ENCODE results near the gene ETS1. TPM values are rescaled to one million over a fixed set of nuclear protein-coding genes. Genes with fewer than 3 reads are reported as not detected.
A peak's percentile ranks its signal among the peaks of the same experiment; 100 is the strongest.

Gene ETS1
- 10 to 100 TPM; 27.9 to 35.6 TPM for total RNA-seq
- polyA plus RNA-seq (ENCODE audit: insufficient read length in 2 of 2): 10 to 100 TPM; 27.7 to 36.3 TPM
- long read RNA-seq, donor 1, partial matches to known transcripts: 0 of 1 reads
- long read RNA-seq, donor 1, other reads (novel, unspliced or antisense): 0 of 1 reads
- long read RNA-seq, donor 2, partial matches to known transcripts: 0 of 1 reads
- long read RNA-seq, donor 2, other reads (novel, unspliced or antisense): 0 of 1 reads
- long read RNA-seq, donor 3, full-length matches to known transcripts: 3 of 3 reads
- long read RNA-seq, donor 3, partial matches to known transcripts: 0 of 3 reads
- long read RNA-seq, donor 3, other reads (novel, unspliced or antisense): 0 of 3 reads
- long read RNA-seq, donor 4, partial matches to known transcripts: 27 of 30 reads
- long read RNA-seq, donor 4, other reads (novel, unspliced or antisense): 0 of 30 reads

GRCh38 chr11:128587415-128587814, at the start of gene ETS1:
Gene ETS1, minus strand, starts transcription at chr11:128587558. Its CDS starts 14,428 bp downstream, at chr11:128573130.
- Histone ChIP-seq H3K27ac (ENCODE audit: low read depth, low read length) (no peak within 1 kb of the TSS), H3K27me3 (ENCODE audit: control insufficient read depth, insufficient read depth, low read length) (peaks cover 67% of the 10 kb centered on the region), H3K4me1 (ENCODE audit: control insufficient read depth, insufficient read depth, low read length) (peaks cover 8% of the 10 kb centered on the region), H3K9me3 (ENCODE audit: control insufficient read depth, insufficient read depth, low read length) (no peaks in the 10 kb centered on the region), H3K36me3 (ENCODE audit: control insufficient read depth, insufficient read depth, low read length) (no peaks in the 10 kb centered on the region), H3K4me3 (ENCODE audit: low read depth, low read length) (no peak within 1 kb of the TSS)
- WGBS (ENCODE audit: insufficient coverage): 0% methylated on average over 1 of the region's 4 CpGs
- peak in 1 of 6 donors; percentile 31 for DNase-seq (ENCODE audit: low read depth in 4 of 6, low spot score in 6 of 6)

GRCh38 chr11:128634395-128634794, 47.0 kb upstream of the ETS1 start:
- WGBS (ENCODE audit: insufficient coverage): 93% methylated on average over 2 of the region's 2 CpGs
- Histone ChIP-seq H3K27ac (ENCODE audit: low read depth, low read length) (no peak overlapping the region), H3K36me3 (ENCODE audit: control insufficient read depth, insufficient read depth, low read length) (no peaks in the 10 kb centered on the region), H3K9me3 (ENCODE audit: control insufficient read depth, insufficient read depth, low read length) (no peaks in the 10 kb centered on the region), H3K27me3 (ENCODE audit: control insufficient read depth, insufficient read depth, low read length) (no peaks in the 10 kb centered on the region), H3K4me3 (ENCODE audit: low read depth, low read length) (no peak overlapping the region), H3K4me1 (ENCODE audit: control insufficient read depth, insufficient read depth, low read length) (peaks cover 6% of the 10 kb centered on the region)
- DNase-seq (ENCODE audit: low read depth in 4 of 6, low spot score in 6 of 6): no peak

GRCh38 chr11:128633384-128633965, 46.1 kb upstream of the ETS1 start:
- Histone ChIP-seq H3K27ac (ENCODE audit: low read depth, low read length) (no peak overlapping the region), H3K27me3 (ENCODE audit: control insufficient read depth, insufficient read depth, low read length) (no peaks in the 10 kb centered on the region), H3K9me3 (ENCODE audit: control insufficient read depth, insufficient read depth, low read length) (no peaks in the 10 kb centered on the region), H3K36me3 (ENCODE audit: control insufficient read depth, insufficient read depth, low read length) (no peaks in the 10 kb centered on the region), H3K4me3 (ENCODE audit: low read depth, low read length) (no peak overlapping the region), H3K4me1 (ENCODE audit: control insufficient read depth, insufficient read depth, low read length) (peaks cover 6% of the 10 kb centered on the region)
- WGBS (ENCODE audit: insufficient coverage): 83% methylated on average over 8 of the region's 8 CpGs
- DNase-seq (ENCODE audit: low read depth in 4 of 6, low spot score in 6 of 6): no peak

- no peaks in the 10 kb centered on the region for H3K27me3 ChIP-seq (ENCODE audit: control insufficient read depth, insufficient read depth, low read length)
- H3K36me3 ChIP-seq (ENCODE audit: control insufficient read depth, insufficient read depth, low read length): no peaks in the 10 kb centered on the region
- peaks cover 6% of the 10 kb centered on the region for H3K4me1 ChIP-seq (ENCODE audit: control insufficient read depth, insufficient read depth, low read length)
- no peak overlapping the region for H3K27ac ChIP-seq (ENCODE audit: low read depth, low read length)
- DNase-seq (ENCODE audit: low read depth in 4 of 6, low spot score in 6 of 6): peak in 4 of 6 donors; percentile 24 to 85 (median 52)
- WGBS (ENCODE audit: insufficient coverage): 28% methylated on average over 6 of the region's 6 CpGs
- H3K9me3 ChIP-seq (ENCODE audit: control insufficient read depth, insufficient read depth, low read length): no peaks in the 10 kb centered on the region
- no peak overlapping the region for H3K4me3 ChIP-seq (ENCODE audit: low read depth, low read length)
Observed at GRCh38 chr11:128632141-128632791, 44.9 kb upstream of the ETS1 start.

- H3K27ac ChIP-seq (ENCODE audit: low read depth, low read length): no peak overlapping the region
- H3K9me3 ChIP-seq (ENCODE audit: control insufficient read depth, insufficient read depth, low read length): no peaks in the 10 kb centered on the region
- no peak overlapping the region for H3K4me3 ChIP-seq (ENCODE audit: low read depth, low read length)
- H3K27me3 ChIP-seq (ENCODE audit: control insufficient read depth, insufficient read depth, low read length): no peaks in the 10 kb centered on the region
- no peaks in the 10 kb centered on the region for H3K36me3 ChIP-seq (ENCODE audit: control insufficient read depth, insufficient read depth, low read length)
- WGBS (ENCODE audit: insufficient coverage): 66% methylated on average over 6 of the region's 12 CpGs
- DNase-seq (ENCODE audit: low read depth in 4 of 6, low spot score in 6 of 6): peak; percentile 44 to 93 (median 74)
- H3K4me1 ChIP-seq (ENCODE audit: control insufficient read depth, insufficient read depth, low read length): peaks cover 6% of the 10 kb centered on the region
Observed at GRCh38 chr11:128630367-128631230, 43.2 kb upstream of the ETS1 start.

- DNase-seq (ENCODE audit: low read depth in 4 of 6, low spot score in 6 of 6): no peak
- Histone ChIP-seq H3K9me3 (ENCODE audit: control insufficient read depth, insufficient read depth, low read length) (no peaks in the 10 kb centered on the region), H3K27ac (ENCODE audit: low read depth, low read length) (no peak overlapping the region), H3K4me3 (ENCODE audit: low read depth, low read length) (no peak overlapping the region), H3K4me1 (ENCODE audit: control insufficient read depth, insufficient read depth, low read length) (peaks cover 6% of the 10 kb centered on the region), H3K36me3 (ENCODE audit: control insufficient read depth, insufficient read depth, low read length) (no peaks in the 10 kb centered on the region), H3K27me3 (ENCODE audit: control insufficient read depth, insufficient read depth, low read length) (no peaks in the 10 kb centered on the region)
- WGBS (ENCODE audit: insufficient coverage): 73% methylated on average over 4 of the region's 6 CpGs
Observed at GRCh38 chr11:128629516-128630106, 42.3 kb upstream of the ETS1 start.

- Histone ChIP-seq H3K27ac (ENCODE audit: low read depth, low read length) (no peak overlapping the region), H3K9me3 (ENCODE audit: control insufficient read depth, insufficient read depth, low read length) (no peaks in the 10 kb centered on the region), H3K4me3 (ENCODE audit: low read depth, low read length) (no peak overlapping the region), H3K27me3 (ENCODE audit: control insufficient read depth, insufficient read depth, low read length) (peaks cover 3% of the 10 kb centered on the region), H3K36me3 (ENCODE audit: control insufficient read depth, insufficient read depth, low read length) (no peaks in the 10 kb centered on the region), H3K4me1 (ENCODE audit: control insufficient read depth, insufficient read depth, low read length) (peaks cover 6% of the 10 kb centered on the region)
- no peak for DNase-seq (ENCODE audit: low read depth in 4 of 6, low spot score in 6 of 6)
- 100% methylated on average over 5 of the region's 7 CpGs for WGBS (ENCODE audit: insufficient coverage)
Observed at GRCh38 chr11:128628686-128629085, 41.3 kb upstream of the ETS1 start.

- Histone ChIP-seq H3K27me3 (ENCODE audit: control insufficient read depth, insufficient read depth, low read length) (peaks cover 3% of the 10 kb centered on the region), H3K27ac (ENCODE audit: low read depth, low read length) (no peak overlapping the region), H3K4me3 (ENCODE audit: low read depth, low read length) (no peak overlapping the region), H3K9me3 (ENCODE audit: control insufficient read depth, insufficient read depth, low read length) (no peaks in the 10 kb centered on the region), H3K36me3 (ENCODE audit: control insufficient read depth, insufficient read depth, low read length) (no peaks in the 10 kb centered on the region), H3K4me1 (ENCODE audit: control insufficient read depth, insufficient read depth, low read length) (peaks cover 6% of the 10 kb centered on the region)
- WGBS (ENCODE audit: insufficient coverage): no CpG with 5 or more reads among the region's 5 CpGs
- DNase-seq (ENCODE audit: low read depth in 4 of 6, low spot score in 6 of 6): no peak
Observed at GRCh38 chr11:128628325-128628673, 40.9 kb upstream of the ETS1 start.

Data from spinal cord (tissue), 10 donors.